OCI-LY3 (cell line): ENCODE results near the gene AP3B2.

ENCODE experiments used
- H2AFZ ChIP-seq: fragments of 200-600, 300-600 bp; shearing (Covaris generic); 2 replicates; pipeline ENCODE4 v1.6.0; 2014; ENCODE audit warnings: antibody characterized with exemption, low read depth, low read length
- H3K27ac ChIP-seq: fragments of 200-600, 300-600 bp; sonication (generic); 2 replicates; pipeline ENCODE4 v1.5.1; 2014; ENCODE audit warnings: mild to moderate bottlenecking, low read length, moderate library complexity, mixed read lengths
- H3K27me3 ChIP-seq: fragments of 200-600, 300-600 bp; sonication (generic); 2 replicates; pipeline ENCODE4 v1.6.1; 2014; ENCODE audit warnings: low read depth, low read length, mixed read lengths
- H3K36me3 ChIP-seq: fragments of 200-600, 300-600 bp; sonication (generic); replicated peaks from 2 replicates; pipeline ENCODE3; 2014; ENCODE audit warnings: low read depth, low read length, mixed read lengths
- H3K4me1 ChIP-seq: fragments of 300-600, 200-600 bp; sonication (generic); 2 replicates; pipeline ENCODE4 v1.6.1; 2014; ENCODE audit warnings: low read length, mixed read lengths
- H3K4me2 ChIP-seq: fragments of 200-600, 300-600 bp; sonication (generic); 2 replicates; pipeline ENCODE4 v1.6.1; 2014; ENCODE audit warnings: low read length, mixed read lengths
- H3K4me3 ChIP-seq: fragments of 300-600, 200-600 bp; sonication (generic); 2 replicates; pipeline ENCODE4 v1.5.1; 2014; ENCODE audit warnings: antibody characterized with exemption, mild to moderate bottlenecking, low read length, moderate library complexity
- H3K79me2 ChIP-seq: fragments of 300-600, 200-600 bp; shearing (Covaris generic); 2 replicates; pipeline ENCODE4 v1.6.1; 2014; ENCODE audit warnings: mild to moderate bottlenecking, low read length, mixed read lengths
- H3K9ac ChIP-seq: fragments of 300-600, 200-600 bp; shearing (Covaris generic); 2 replicates; pipeline ENCODE4 v1.6.0; 2014; ENCODE audit warnings: mild to moderate bottlenecking, low read length, moderate library complexity
- H3K9me3 ChIP-seq: fragments of 200-600, 300-600 bp; shearing (Covaris generic); 2 replicates; pipeline ENCODE4 v1.6.1; 2014; ENCODE audit warnings: low read length, mixed read lengths; ENCODE audit not compliant: insufficient read depth
- H4K20me1 ChIP-seq: fragments of 200-600, 300-600 bp; sonication (generic); 2 replicates; pipeline ENCODE4 v1.6.1; 2016; ENCODE audit warnings: low read length, mixed read lengths; ENCODE audit not compliant: insufficient read depth
- EZH2phosphoT487 ChIP-seq: fragments of 200-600 bp; shearing (Covaris generic); IDR thresholded peaks from 2 replicates; pipeline ENCODE4 v1.6.1; 2018; ENCODE audit warnings: antibody characterized with exemption, mixed run types, low read depth
- TF ChIP-seq, protein P1 (sequence below): fragments of 200-600, 300-600 bp; sonication (generic); IDR thresholded peaks from 2 replicates; pipeline ENCODE4 v1.5.1; 2014; ENCODE audit warnings: antibody characterized with exemption, low read length, low read depth

The AP3B2 gene

GRCh38 chr15:82737975-82738374 lies 28.3 kb upstream of the AP3B2 start:
- no peak overlapping the region for H3K9ac ChIP-seq
- no peaks in the 10 kb centered on the region for H3K27me3 ChIP-seq
- H3K9me3 ChIP-seq: no peaks in the 10 kb centered on the region
- H3K4me2 ChIP-seq: no peak overlapping the region
- TF ChIP-seq, protein P1, sequence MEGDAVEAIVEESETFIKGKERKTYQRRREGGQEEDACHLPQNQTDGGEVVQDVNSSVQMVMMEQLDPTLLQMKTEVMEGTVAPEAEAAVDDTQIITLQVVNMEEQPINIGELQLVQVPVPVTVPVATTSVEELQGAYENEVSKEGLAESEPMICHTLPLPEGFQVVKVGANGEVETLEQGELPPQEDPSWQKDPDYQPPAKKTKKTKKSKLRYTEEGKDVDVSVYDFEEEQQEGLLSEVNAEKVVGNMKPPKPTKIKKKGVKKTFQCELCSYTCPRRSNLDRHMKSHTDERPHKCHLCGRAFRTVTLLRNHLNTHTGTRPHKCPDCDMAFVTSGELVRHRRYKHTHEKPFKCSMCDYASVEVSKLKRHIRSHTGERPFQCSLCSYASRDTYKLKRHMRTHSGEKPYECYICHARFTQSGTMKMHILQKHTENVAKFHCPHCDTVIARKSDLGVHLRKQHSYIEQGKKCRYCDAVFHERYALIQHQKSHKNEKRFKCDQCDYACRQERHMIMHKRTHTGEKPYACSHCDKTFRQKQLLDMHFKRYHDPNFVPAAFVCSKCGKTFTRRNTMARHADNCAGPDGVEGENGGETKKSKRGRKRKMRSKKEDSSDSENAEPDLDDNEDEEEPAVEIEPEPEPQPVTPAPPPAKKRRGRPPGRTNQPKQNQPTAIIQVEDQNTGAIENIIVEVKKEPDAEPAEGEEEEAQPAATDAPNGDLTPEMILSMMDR: no peak
- no peak for TF ChIP-seq EZH2phosphoT487
- no peaks in the 10 kb centered on the region for H3K36me3 ChIP-seq
- H4K20me1 ChIP-seq: no peaks in the 10 kb centered on the region
- H3K79me2 ChIP-seq: no peaks in the 10 kb centered on the region
- H2AFZ ChIP-seq: no peak overlapping the region
- no peak overlapping the region for H3K4me3 ChIP-seq
- H3K27ac ChIP-seq: no peak overlapping the region
- no peaks in the 10 kb centered on the region for H3K4me1 ChIP-seq

DNA sequence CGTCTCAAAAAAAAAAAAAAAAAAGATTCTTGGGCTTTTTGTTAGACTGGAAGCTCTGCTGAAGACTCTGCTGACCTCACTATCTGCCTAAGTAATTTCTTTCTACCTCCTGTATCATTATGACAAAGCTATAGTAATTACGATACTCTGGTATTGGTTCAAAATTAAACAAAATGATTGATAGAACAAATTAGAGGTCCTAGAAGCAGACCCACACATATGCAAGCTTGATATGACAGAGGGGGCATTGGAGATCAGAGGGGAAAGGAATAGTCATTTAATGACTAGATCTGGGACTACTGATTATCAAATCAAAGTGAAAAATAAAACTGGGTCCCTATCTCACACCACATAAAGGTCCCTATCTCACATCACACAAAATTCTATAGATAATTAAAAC lies 21.9 kb upstream of the AP3B2 start:
- H3K4me1 ChIP-seq: no peaks in the 10 kb centered on the region

GRCh38 chr15:82730022-82730530 lies 20.4 kb upstream of the AP3B2 start:
- H3K9ac ChIP-seq: no peak overlapping the region
- H3K27ac ChIP-seq: no peak overlapping the region
- H4K20me1 ChIP-seq: no peaks in the 10 kb centered on the region
- no peak overlapping the region for H3K4me2 ChIP-seq
- H3K36me3 ChIP-seq: peaks cover 3% of the 10 kb centered on the region
- TF ChIP-seq, protein P1: no peak
- TF ChIP-seq EZH2phosphoT487: no peak
- H3K4me1 ChIP-seq: no peaks in the 10 kb centered on the region
- H3K9me3 ChIP-seq: no peaks in the 10 kb centered on the region
- no peaks in the 10 kb centered on the region for H3K27me3 ChIP-seq
- H3K79me2 ChIP-seq: no peaks in the 10 kb centered on the region
- H2AFZ ChIP-seq: no peak overlapping the region
- H3K4me3 ChIP-seq: no peak overlapping the region

More for the DNA sequence above, 21.9 kb upstream of the AP3B2 start:
- no peaks in the 10 kb centered on the region for H4K20me1 ChIP-seq
- no peak overlapping the region for H3K27ac ChIP-seq
- no peaks in the 10 kb centered on the region for H3K27me3 ChIP-seq
- no peak overlapping the region for H3K4me3 ChIP-seq
- H2AFZ ChIP-seq: no peak overlapping the region
- H3K9me3 ChIP-seq: no peaks in the 10 kb centered on the region
- H3K36me3 ChIP-seq: peaks cover 3% of the 10 kb centered on the region
- no peak overlapping the region for H3K4me2 ChIP-seq
- no peaks in the 10 kb centered on the region for H3K79me2 ChIP-seq
- TF ChIP-seq, protein P1: no peak
- no peak for TF ChIP-seq EZH2phosphoT487
- no peak overlapping the region for H3K9ac ChIP-seq

GRCh38 chr15:82726816-82727215 lies 17.1 kb upstream of the AP3B2 start:
- Histone ChIP-seq H3K27me3 (no peaks in the 10 kb centered on the region), H3K79me2 (no peaks in the 10 kb centered on the region), H3K36me3 (no peaks in the 10 kb centered on the region), H2AFZ (no peak overlapping the region), H3K27ac (no peak overlapping the region), H3K4me1 (no peaks in the 10 kb centered on the region), H3K9ac (no peak overlapping the region), H3K4me3 (no peak overlapping the region), H3K9me3 (no peaks in the 10 kb centered on the region), H3K4me2 (no peak overlapping the region), H4K20me1 (no peaks in the 10 kb centered on the region)
- no peak for TF ChIP-seq EZH2phosphoT487
- TF ChIP-seq, protein P1: no peak
